Hematopoietic multipotent progenitor cell treated with erythropoietin and hydrocortisone succinate and interleukin-3 and kit ligand, for 17 days (in vitro differentiated cells): Measurements from ENCODE around the gene SRRM4.
"Not testable (repeated sequence)": the region's sequence is repeated elsewhere in the genome, so short reads cannot be mapped to it uniquely, and the experiment has no call there.

Source experiments
- DNase-seq: peaks from one replicate; pipeline ENCODE4 v3.0.0-alpha.2; 2015; ENCODE audit warnings: low spot score

Gene SRRM4

DNA sequence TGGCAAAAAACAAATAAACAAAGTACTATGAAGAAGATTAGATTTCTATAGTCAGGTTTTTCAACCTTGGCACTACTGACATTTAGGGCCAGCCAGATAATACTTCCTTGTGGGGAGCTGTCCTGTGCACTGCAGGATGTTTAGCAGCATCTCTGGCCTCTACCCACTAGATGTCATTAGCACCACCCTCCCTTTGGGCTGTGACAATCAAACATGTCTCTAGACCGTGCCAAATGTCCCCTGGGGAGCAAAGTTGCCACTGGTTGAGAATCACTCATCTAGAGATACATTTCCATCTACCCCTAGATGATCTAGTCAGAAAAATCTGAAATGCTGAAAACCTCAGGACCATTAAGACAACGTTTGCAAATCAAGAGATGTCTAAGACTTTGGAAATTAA is 29.9 kb downstream of the SRRM4 start:
- DNase-seq = no peak

DNA sequence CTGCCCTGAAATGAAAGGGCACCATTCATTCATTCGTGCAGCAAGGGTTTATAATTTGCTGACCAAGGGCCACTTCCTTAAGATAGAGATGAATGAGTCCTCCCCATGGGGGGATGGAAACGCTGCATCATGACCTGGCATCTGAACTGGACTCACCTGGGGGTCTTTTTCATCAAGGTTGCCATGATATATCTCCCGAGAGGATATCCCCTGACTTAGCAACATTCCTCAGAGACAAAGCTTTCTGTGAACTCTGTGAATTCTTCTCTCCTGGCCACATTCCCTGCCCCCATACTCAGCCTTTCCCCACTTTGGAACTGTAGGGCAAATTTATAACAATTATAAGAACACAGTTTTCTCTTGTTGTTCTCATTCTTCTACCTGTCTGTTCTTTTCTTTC is 30.8 kb downstream of the SRRM4 start:
- no peak for DNase-seq

DNA sequence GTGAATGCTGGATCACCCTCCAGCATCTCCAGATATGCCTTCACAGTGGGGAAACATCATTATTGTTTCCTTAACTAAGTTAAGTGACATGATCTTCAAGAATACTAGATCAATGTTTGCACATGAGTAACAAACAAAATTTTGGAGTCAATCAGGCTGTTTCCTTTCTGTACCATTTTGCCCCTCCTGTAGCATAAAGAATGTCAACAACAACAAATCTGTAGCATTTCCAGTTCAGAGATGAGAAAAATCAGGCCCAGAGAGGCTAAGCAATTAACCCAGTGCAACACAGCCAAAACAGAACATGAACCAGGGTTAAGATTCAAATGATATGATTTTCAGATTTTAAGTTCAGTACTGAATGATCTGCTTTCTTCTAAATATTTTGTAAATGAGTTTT is 31.7 kb downstream of the SRRM4 start:
- DNase-seq = no peak

DNA sequence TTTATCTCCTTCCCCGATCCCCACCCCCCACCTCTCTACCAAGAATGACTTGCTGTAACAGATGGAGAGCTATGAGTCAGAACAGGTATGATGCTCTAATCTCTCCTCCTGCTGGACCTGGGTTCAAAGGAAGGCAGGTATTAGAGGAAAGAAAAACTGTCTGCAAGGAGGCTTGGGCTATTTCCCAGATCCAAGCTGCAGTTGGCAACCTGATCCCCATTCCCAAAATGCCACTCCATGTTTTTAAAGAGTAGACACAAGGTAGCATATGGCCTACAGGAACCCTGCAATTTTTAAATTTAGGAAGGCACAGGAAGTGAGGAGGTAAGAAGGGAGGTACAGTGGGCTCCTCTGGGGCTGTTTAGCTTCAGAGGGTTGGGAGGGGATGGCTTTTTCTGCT is 33.0 kb downstream of the SRRM4 start:
- DNase-seq = no peak

- no peak for DNase-seq
These were observed 35.4 kb downstream of the SRRM4 start for GRCh38 chr12:119016715-119017114.

DNA sequence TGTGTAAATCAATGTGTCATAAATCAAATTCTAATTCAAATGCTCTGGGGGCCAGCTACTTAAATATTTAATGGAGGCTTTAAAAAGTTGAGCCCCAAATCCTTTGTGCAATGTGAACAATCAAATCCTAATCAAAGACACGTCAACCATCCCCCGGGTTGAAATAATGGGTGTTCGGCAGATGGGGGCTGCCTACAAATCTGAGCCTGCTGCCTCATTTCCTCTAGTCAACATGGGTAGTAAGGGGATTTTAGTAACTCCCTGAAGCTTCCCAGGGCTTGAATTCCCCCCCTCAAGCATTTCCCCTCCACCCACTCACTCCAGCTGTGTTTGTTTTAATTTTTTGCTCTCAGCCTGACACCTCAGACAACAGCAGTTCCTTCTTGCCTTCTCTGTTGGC is 37.8 kb downstream of the SRRM4 start:
- DNase-seq = no peak

GRCh38 chr12:119020406-119021360 is 39.3 kb downstream of the SRRM4 start:
- DNase-seq = peak; percentile 27

DNA sequence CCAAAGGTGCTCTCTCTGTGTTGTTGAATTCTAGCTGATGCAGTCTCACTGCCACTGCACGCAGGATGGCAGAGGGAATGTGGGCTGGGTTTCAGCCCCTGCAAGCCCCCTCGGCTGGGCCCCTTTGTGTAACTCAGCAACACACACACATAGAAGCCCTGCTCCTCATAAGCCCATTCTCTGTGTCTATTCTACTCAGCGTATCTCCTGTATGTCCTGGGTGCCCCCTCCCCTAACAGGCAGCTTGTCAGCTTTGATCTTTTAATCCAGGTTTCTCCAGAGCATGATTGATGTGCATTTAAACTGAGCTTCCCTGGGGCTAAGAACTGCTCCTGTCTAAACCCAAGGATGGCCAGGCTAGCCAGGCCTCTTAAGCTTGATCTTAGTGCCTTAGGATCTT is 43.0 kb downstream of the SRRM4 start:
- DNase-seq = no peak

GRCh38 chr12:119025786-119026185 is 44.4 kb downstream of the SRRM4 start:
- no peak for DNase-seq

DNA sequence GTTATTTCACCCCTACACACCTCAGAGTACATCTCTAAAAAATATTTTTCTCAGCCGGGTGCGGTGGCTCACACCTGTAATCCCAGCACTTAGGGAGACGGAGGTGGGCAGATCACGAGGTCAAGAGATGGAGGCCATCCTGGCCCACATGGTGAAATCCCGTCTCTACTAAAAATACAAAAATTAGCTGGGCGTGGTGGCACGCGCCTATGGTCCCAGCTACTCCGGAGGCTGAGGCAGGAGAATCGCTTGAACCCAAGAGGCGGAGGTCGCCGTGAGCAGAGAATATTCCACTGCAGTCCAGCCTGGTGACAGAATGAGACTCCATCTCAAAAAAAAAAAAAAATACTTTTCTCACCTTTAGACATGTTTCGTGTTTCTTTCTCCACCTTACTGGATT is 52.0 kb downstream of the SRRM4 start:
- DNase-seq = not testable (repeated sequence)

DNA sequence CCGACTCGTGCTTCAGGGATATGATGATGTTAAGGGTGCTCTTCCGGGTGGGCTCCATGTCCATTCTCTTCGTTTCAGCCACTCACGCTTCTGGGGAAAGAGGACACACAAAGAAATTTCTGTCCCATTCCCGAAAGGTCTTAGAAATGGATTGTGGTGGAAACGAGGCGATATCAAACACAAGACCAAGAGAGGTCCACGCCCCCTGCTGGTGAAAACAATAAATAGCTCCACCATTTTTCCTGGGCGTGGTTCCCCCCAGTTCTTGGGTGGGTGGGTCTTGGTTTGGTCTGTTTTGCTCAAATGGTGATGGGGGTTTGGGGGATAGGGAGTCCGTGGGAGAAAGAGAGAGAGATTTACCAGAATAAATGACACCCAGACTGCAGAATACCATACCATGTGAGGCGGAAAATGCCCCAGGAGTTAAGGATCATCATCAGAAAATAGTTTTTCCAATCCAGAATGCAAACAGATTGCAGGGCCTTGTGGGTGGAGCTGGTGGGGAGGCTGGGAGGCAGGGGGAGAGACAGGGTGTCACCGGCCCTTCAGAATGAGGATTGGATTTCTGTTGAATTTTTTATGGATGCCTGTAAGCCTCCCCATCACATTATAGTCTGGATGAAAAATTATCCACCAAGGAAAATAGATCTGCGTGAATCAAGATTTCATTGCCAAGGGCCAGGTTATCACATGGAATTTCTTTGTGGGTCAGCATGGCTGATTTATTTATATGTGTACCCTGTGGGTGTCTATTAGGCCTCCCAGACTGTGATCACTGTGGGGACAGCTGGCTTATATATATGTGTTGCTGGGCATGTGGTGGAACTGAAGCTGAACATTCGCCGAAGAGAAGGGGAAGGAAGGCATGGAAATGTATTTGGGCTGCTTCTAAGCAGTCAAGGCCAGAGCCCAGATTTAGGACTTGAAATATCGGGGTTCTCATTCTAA is 55.8 kb downstream of the SRRM4 start:
- DNase-seq = peak; percentile 45

GRCh38 chr12:119044094-119044493 is 62.8 kb downstream of the SRRM4 start:
- DNase-seq = no peak

DNA sequence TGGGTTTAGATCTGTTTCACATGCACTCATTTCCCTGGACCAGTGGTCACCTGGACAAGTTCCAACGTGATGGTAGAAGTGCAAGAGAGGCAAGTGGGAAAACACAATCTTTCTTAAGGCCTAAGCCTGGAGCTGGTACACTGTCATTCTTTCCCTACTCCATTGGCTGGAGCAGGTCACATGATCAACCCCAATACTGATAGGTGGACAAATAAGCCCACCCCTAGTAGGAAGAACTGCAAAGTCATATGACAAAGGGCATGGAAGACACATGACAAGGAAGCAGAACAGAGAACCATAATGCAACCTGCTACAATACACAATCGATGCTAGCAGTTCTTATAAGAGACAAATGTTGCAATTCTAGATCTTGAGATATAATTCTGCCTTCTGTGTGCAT is 66.3 kb downstream of the SRRM4 start:
- no peak for DNase-seq

- DNase-seq = no peak
These were observed 69.3 kb downstream of the SRRM4 start for GRCh38 chr12:119050663-119051062.

- DNase-seq = no peak
These were observed 70.1 kb downstream of the SRRM4 start for GRCh38 chr12:119051474-119051873.

- DNase-seq = no peak
These were observed 70.7 kb downstream of the SRRM4 start for GRCh38 chr12:119052001-119052400.

- no peak for DNase-seq
These were observed 74.6 kb downstream of the SRRM4 start for GRCh38 chr12:119055977-119056376.

- DNase-seq = no peak
These were observed 79.8 kb downstream of the SRRM4 start for GRCh38 chr12:119060847-119061796.

DNA sequence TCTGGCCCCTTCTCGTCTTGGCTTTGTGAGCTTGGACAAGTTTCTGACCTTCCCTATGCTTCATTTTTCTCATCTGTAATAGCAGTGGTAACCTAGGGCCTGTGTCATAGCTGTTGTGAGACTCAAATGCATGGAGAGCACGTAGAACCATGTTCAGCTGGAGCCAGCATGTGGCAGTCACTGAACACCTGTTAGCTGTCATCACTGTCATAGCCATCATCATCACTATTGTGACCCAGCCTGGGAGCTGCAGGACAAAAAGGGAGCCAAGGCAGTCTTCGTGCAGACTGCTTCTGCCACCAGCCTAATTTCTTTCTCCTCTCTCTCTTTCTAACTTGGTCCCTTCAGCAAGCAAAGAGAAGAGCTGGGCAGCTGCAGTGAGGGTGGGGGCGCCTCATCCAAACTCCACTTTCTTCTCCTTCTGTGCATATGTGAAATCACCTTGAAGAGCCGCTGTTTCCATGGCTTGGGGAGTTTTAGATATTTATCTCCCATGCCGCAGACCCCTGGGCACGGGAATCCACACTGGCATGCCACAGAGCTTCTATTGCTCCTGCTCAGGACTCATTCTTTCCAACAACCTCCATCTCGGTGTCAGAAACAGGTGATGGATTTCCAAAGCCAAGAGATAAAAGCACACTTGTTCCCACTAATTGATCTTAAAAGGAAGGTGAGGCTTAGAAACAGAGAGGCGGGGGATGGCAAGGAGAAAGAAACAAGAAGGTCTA is 87.0 kb downstream of the SRRM4 start:
- no peak for DNase-seq

DNA sequence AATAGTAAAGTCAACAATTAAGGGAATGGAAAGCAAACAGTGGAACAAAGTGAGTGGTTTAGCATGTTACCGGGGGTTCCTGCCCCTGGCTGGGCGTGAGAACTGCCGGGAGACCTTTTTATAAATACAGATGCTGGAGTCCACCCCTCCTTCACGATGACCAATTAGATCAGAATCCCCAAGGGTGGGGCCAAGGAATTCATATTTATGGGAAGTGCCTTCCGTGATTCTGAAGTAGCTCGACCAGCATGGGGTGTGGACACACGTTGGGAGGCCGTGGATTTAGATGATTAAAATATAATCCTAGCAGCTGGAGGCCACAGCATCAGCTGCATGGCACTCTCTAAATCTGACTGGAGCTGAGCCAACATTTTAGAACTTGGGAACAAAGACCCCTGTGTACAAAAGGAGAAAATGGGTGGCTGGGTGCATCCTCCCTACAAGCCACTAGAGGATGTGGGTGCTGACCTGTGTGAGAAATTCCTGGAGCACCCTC is 87.9 kb downstream of the SRRM4 start:
- DNase-seq = no peak

DNA sequence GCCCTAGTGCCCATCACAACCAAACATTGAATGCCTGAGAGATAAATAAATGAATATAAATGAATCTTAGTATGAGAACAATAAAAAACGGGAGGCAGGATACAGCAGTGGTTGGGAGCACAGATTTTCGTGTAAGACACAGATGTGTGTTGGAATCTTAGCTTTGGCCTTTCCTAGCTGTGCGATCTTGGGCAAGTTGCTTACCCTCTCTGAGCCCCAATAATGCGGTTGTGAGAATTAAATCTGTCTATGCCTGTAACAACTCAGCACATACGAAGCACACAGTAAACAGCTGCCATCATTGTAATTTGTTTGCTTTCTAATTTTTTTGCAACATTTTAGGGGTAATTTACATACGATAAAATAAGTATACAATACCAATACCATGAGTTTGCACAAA is 89.8 kb downstream of the SRRM4 start:
- DNase-seq = no peak
